ENCODE measurements around the gene PRLR.

DNA sequence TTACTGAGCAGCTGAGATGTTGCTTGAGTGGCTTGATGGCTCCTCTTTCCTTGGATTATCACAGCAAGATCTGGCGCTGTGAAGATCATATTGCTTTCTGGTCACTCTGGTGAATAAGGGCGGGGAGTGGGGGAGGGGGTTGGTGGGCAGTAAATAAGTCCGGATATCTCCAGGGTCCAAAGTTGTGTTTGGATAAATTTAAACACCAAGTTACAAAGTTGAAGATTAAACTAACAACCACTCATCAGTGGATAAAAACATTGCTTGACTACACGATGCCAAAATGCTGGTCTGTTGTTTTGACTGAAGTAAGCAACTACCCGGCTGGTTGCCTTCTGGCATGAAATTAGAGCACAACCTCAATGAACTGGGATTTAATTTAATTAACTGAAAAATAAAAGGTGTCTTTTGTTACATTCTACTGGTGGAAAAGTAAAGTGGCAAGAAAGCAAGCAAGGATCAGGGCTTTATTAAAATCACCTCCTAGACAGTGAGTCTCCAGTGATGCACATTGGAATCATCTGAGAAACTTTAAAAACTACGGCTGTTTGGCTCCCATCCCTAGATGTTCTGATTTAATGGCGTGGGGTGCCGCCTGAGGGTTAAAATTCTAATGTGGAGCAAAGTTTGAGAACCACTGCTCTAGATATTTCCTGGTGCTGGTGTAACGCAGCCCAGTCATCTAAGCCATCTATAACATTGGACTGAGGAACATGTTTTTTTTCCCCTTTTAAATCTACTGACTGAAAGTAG, 95.8 kb downstream of the PRLR start:
- no peak for TF ChIP-seq RAD21 (conservative IDR thresholded peaks at IDR 0.05)
- no peak for TF ChIP-seq EP300 (conservative IDR thresholded peaks at IDR 0.05; ENCODE audit: poor library complexity, severe bottlenecking)
- TF ChIP-seq, protein P1, sequence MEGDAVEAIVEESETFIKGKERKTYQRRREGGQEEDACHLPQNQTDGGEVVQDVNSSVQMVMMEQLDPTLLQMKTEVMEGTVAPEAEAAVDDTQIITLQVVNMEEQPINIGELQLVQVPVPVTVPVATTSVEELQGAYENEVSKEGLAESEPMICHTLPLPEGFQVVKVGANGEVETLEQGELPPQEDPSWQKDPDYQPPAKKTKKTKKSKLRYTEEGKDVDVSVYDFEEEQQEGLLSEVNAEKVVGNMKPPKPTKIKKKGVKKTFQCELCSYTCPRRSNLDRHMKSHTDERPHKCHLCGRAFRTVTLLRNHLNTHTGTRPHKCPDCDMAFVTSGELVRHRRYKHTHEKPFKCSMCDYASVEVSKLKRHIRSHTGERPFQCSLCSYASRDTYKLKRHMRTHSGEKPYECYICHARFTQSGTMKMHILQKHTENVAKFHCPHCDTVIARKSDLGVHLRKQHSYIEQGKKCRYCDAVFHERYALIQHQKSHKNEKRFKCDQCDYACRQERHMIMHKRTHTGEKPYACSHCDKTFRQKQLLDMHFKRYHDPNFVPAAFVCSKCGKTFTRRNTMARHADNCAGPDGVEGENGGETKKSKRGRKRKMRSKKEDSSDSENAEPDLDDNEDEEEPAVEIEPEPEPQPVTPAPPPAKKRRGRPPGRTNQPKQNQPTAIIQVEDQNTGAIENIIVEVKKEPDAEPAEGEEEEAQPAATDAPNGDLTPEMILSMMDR (IDR thresholded peaks at IDR 0.05; ENCODE audit: poor library complexity, severe bottlenecking), result no peak
- TF ChIP-seq POLR2AphosphoS5 (IDR thresholded peaks at IDR 0.05), result no peak
- TF ChIP-seq TAF1 (IDR thresholded peaks at IDR 0.05; ENCODE audit: low read depth), result no peak
- TF ChIP-seq, protein P2, sequence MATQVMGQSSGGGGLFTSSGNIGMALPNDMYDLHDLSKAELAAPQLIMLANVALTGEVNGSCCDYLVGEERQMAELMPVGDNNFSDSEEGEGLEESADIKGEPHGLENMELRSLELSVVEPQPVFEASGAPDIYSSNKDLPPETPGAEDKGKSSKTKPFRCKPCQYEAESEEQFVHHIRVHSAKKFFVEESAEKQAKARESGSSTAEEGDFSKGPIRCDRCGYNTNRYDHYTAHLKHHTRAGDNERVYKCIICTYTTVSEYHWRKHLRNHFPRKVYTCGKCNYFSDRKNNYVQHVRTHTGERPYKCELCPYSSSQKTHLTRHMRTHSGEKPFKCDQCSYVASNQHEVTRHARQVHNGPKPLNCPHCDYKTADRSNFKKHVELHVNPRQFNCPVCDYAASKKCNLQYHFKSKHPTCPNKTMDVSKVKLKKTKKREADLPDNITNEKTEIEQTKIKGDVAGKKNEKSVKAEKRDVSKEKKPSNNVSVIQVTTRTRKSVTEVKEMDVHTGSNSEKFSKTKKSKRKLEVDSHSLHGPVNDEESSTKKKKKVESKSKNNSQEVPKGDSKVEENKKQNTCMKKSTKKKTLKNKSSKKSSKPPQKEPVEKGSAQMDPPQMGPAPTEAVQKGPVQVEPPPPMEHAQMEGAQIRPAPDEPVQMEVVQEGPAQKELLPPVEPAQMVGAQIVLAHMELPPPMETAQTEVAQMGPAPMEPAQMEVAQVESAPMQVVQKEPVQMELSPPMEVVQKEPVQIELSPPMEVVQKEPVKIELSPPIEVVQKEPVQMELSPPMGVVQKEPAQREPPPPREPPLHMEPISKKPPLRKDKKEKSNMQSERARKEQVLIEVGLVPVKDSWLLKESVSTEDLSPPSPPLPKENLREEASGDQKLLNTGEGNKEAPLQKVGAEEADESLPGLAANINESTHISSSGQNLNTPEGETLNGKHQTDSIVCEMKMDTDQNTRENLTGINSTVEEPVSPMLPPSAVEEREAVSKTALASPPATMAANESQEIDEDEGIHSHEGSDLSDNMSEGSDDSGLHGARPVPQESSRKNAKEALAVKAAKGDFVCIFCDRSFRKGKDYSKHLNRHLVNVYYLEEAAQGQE (IDR thresholded peaks at IDR 0.05; ENCODE audit: borderline replicate concordance), result no peak
- no peak for TF ChIP-seq SMC3 (conservative IDR thresholded peaks at IDR 0.05; ENCODE audit: poor library complexity)

Data from neural cell (in vitro differentiated cells).